Measurements from ENCODE around the gene SAP30L. TPM values are rescaled to one million over a fixed set of nuclear protein-coding genes. Genes with fewer than 3 reads are reported as not detected.

The SAP30L gene
- total and polyA plus RNA-seq, 2 of the 13 experiments (the other 11 are each of a cell fraction or from before 2014, with no cell fraction given), result 27.9 to 37.2 TPM

DNA sequence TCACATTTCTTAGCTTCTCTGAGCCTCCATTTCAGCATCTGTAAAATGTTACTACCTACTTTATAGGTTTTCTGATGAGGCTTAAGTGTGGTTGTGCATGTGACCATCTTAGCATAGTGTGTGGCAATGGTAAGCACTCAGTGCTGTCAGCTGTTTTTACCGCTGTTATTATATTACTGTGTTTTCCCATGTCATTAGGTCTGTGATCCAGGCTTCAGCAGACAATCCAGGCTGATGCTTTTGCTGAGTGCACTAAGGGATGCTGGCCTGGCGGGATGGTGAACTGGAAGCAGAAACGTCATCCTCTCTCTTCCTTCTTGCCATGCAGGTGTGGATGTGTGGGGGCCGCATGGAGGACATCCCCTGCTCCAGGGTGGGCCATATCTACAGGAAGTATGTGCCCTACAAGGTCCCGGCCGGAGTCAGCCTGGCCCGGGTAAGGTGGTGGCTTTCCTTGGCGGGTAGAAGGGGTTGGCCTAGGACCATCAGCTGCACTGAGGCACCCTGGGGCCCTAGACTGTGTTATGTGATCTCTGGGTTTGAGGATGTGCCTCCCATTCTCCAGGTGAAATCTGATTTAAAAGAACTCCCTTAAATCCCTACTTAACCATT, 41.9 kb upstream of the SAP30L start:
- ATAC-seq (no peak), FAIRE-seq (no peak), DNase-seq (ENCODE audit: low spot score) (no peak)
- Histone ChIP-seq H3K9ac (ENCODE audit: insufficient read depth, low read depth, low read length) (no peak overlapping the region), H3K9me3 (ENCODE audit: low read length) (no peaks in the 10 kb centered on the region), H2AFZ (ENCODE audit: low read length) (no peak overlapping the region), H3K79me2 (ENCODE audit: insufficient read depth, low read length) (no peaks in the 10 kb centered on the region), H3K4me3 (replicated peaks in 1 of 3; ENCODE audit: insufficient read depth in 1 of 3, low read depth in 2 of 3, low read length in 3 of 3) (no peak overlapping the region), H3K27me3 (ENCODE audit: control insufficient read depth in 1 of 2, insufficient read depth in 2 of 2, low read length in 2 of 2) (no peaks in the 10 kb centered on the region), H3K4me1 (ENCODE audit: insufficient read depth, low read length) (0 out of 2 replicates have a peak, but pooled peaks cover 9% of the 10 kb centered on the region), H3K27ac (ENCODE audit: extremely low read length, insufficient read depth, low read length) (no peak overlapping the region), H3K4me2 (ENCODE audit: low read depth, low read length) (no peak overlapping the region), H3K36me3 (replicated peaks in 1 of 2; ENCODE audit: control insufficient read depth in 1 of 2, insufficient read depth in 2 of 2, low read length in 2 of 2) (no peaks in the 10 kb centered on the region), H4K20me1 (ENCODE audit: insufficient read depth, low read length) (no peaks in the 10 kb centered on the region)
- TF ChIP-seq TAF15 (IDR thresholded peaks at IDR 0.05; ENCODE audit: low read depth, low read length, poor library complexity, severe bottlenecking), result no peak
- no peak for TF ChIP-seq SKI (IDR thresholded peaks at IDR 0.05; ENCODE audit: partially characterized antibody)
- no peak for TF ChIP-seq TBL1XR1 (IDR thresholded peaks at IDR 0.05; ENCODE audit: borderline replicate concordance, low read length, partially characterized antibody)
- no peak for TF ChIP-seq ZNF121 (CRISPR knock-in tag; IDR thresholded peaks at IDR 0.05)
- TF ChIP-seq, protein P1, sequence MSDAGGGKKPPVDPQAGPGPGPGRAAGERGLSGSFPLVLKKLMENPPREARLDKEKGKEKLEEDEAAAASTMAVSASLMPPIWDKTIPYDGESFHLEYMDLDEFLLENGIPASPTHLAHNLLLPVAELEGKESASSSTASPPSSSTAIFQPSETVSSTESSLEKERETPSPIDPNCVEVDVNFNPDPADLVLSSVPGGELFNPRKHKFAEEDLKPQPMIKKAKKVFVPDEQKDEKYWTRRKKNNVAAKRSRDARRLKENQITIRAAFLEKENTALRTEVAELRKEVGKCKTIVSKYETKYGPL (CRISPR knock-in tag; IDR thresholded peaks at IDR 0.05), result no peak
- no peak for TF ChIP-seq HNRNPL (IDR thresholded peaks at IDR 0.05; ENCODE audit: low read depth, low read length)
- TF ChIP-seq DR1 (CRISPR knock-in tag; IDR thresholded peaks at IDR 0.05), result no peak
- TF ChIP-seq, protein P2, sequence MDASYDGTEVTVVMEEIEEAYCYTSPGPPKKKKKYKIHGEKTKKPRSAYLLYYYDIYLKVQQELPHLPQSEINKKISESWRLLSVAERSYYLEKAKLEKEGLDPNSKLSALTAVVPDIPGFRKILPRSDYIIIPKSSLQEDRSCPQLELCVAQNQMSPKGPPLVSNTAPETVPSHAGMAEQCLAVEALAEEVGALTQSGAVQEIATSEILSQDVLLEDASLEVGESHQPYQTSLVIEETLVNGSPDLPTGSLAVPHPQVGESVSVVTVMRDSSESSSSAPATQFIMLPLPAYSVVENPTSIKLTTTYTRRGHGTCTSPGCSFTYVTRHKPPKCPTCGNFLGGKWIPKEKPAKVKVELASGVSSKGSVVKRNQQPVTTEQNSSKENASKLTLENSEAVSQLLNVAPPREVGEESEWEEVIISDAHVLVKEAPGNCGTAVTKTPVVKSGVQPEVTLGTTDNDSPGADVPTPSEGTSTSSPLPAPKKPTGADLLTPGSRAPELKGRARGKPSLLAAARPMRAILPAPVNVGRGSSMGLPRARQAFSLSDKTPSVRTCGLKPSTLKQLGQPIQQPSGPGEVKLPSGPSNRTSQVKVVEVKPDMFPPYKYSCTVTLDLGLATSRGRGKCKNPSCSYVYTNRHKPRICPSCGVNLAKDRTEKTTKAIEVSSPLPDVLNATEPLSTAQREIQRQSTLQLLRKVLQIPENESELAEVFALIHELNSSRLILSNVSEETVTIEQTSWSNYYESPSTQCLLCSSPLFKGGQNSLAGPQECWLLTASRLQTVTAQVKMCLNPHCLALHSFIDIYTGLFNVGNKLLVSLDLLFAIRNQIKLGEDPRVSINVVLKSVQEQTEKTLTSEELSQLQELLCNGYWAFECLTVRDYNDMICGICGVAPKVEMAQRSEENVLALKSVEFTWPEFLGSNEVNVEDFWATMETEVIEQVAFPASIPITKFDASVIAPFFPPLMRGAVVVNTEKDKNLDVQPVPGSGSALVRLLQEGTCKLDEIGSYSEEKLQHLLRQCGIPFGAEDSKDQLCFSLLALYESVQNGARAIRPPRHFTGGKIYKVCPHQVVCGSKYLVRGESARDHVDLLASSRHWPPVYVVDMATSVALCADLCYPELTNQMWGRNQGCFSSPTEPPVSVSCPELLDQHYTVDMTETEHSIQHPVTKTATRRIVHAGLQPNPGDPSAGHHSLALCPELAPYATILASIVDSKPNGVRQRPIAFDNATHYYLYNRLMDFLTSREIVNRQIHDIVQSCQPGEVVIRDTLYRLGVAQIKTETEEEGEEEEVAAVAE (CRISPR knock-in tag; IDR thresholded peaks at IDR 0.05; ENCODE audit: borderline replicate concordance), result no peak
- in situ Hi-C loops (cut with HindIII; ENCODE audit: extremely low pct_ligation_motif_present, low pct_unique_long_range_greater_than_20kb) (no loop called here), intact Hi-C loops (cut with micrococcal nuclease; ENCODE audit: unreplicated experiment) (loop anchor here (2.0 to 10.0 kb wide), 2 partner anchors 69 to 213 kb away; partner anchors contain the start of gene GALNT10)
- POLR2A ChIA-PET, result interaction anchor here (1.8 kb wide), 1 partner anchor 214 kb away, joined by 7 read pairs; the partner anchor contains the start of gene GALNT10
- CTCF ChIA-PET (ENCODE audit: low intra/inter-chr PET ratio, low total read pairs), result interaction anchor here (2.1 kb wide), 1 partner anchor 332 kb away, joined by 18 read pairs; no protein-coding TSS in a partner anchor
- BruUV-seq (replicated peaks), result no TSS peak
- 96% methylated on average over 3 of the region's 8 CpGs for WGBS (ENCODE audit: low lambda C conversion rate)
